Naive thymus-derived CD4-positive, alpha-beta T cell (primary cell): ENCODE measurements around the gene ADGRL2. TPM values are rescaled to one million over a fixed set of nuclear protein-coding genes. Genes with fewer than 3 reads are reported as not detected.

ENCODE experiments used
- ATAC-seq: fragments of 150-1000 bp; cut with Tn5 transposase; 2 replicates; pipeline ENCODE4 v1.10.0; 2021; ENCODE audit warnings: mild to moderate bottlenecking, moderate library complexity
- CTCF ChIA-PET: fragments of 350-600 bp; sonication (Branson Sonifier 250); formaldehyde crosslinking; loops from one replicate; lab custom pipeline; 2021; ENCODE audit warnings: antibody characterized with exemption; lab: Charles Lee
- POLR2A ChIA-PET: fragments of 350-600 bp; sonication (Branson Sonifier 250); formaldehyde crosslinking; loops from one replicate; lab custom pipeline; 2021; ENCODE audit warnings: antibody characterized with exemption, inconsistent platforms; lab: Charles Lee
- DNase-seq, 9 donors: peaks; one replicate each; pipeline versions ENCODE4 v3.0.0 to v3.0.0-alpha.2; 2020 to 2022; ENCODE audit warnings: mixed read lengths in 1 of 9
- H3K27ac ChIP-seq: one replicate; pipeline ENCODE4 v1.7.0; 2013; ENCODE audit warnings: mild to moderate bottlenecking, low read depth, low read length, moderate library complexity
- H3K27me3 ChIP-seq, 2 donors: one replicate each; pipeline ENCODE4 v1.7.0; 2013; ENCODE audit warnings: low read length in 2 of 2, mild to moderate bottlenecking in 2 of 2, moderate library complexity in 2 of 2; ENCODE audit not compliant: control insufficient read depth in 2 of 2, insufficient read depth in 2 of 2
- H3K36me3 ChIP-seq, 3 experiments: 1 replicate in 2 of 3; 2 replicates in 1 of 3; pipeline ENCODE4 v1.7.0; 2013; ENCODE audit warnings: low read length in 3 of 3, mild to moderate bottlenecking in 3 of 3, moderate library complexity in 1 of 3; ENCODE audit not compliant: insufficient read depth in 3 of 3, control insufficient read depth in 2 of 3
- H3K4me1 ChIP-seq, 2 donors: one replicate each; pipeline ENCODE4 v1.7.0; 2013; ENCODE audit warnings: low read length in 2 of 2, mild to moderate bottlenecking in 2 of 2, moderate library complexity in 1 of 2; ENCODE audit not compliant: control insufficient read depth in 2 of 2, insufficient read depth in 2 of 2
- H3K4me3 ChIP-seq: 2 replicates; pipeline ENCODE4 v1.7.0; 2013; ENCODE audit warnings: mild to moderate bottlenecking, low read length
- H3K9me3 ChIP-seq, 3 experiments: 1 replicate in 2 of 3; 2 replicates in 1 of 3; pipeline ENCODE4 v1.7.0; 2013; ENCODE audit warnings: low read length in 3 of 3; ENCODE audit not compliant: control insufficient read depth in 2 of 3
- H3K27ac Mint-ChIP-seq, 9 donors: one replicate each; pipeline ENCODE4 v1.8.0; 2020 to 2022; ENCODE audit warnings: mixed read lengths in 9 of 9, mild to moderate bottlenecking in 8 of 9, moderate library complexity in 5 of 9, inconsistent platforms in 2 of 9
- H3K27me3 Mint-ChIP-seq, 5 donors: one replicate each; pipeline ENCODE4 v1.8.0; 2021 to 2022; ENCODE audit warnings: mixed read lengths in 5 of 5, mild to moderate bottlenecking in 1 of 5
- H3K36me3 Mint-ChIP-seq, 5 donors: one replicate each; pipeline ENCODE4 v1.8.0; 2020 to 2022; ENCODE audit warnings: mixed read lengths in 5 of 5, mild to moderate bottlenecking in 3 of 5, inconsistent platforms in 1 of 5
- H3K4me1 Mint-ChIP-seq, 7 donors: one replicate each; pipeline ENCODE4 v1.8.0; 2020 to 2022; ENCODE audit warnings: mixed read lengths in 7 of 7, mild to moderate bottlenecking in 3 of 7, inconsistent platforms in 1 of 7
- H3K4me3 Mint-ChIP-seq, 10 donors: one replicate each; pipeline ENCODE4 v1.8.0; 2020 to 2022; ENCODE audit warnings: mild to moderate bottlenecking in 10 of 10, mixed read lengths in 10 of 10, moderate library complexity in 6 of 10, inconsistent platforms in 2 of 10
- H3K9me3 Mint-ChIP-seq, 11 donors: one replicate each; pipeline ENCODE4 v1.8.0; 2020 to 2022; ENCODE audit warnings: mixed read lengths in 11 of 11, mild to moderate bottlenecking in 4 of 11, inconsistent platforms in 1 of 11, moderate library complexity in 1 of 11
- intact Hi-C, 2 donors: fragments of 100-400 bp; cut with micrococcal nuclease; formaldehyde crosslinking; loops; one replicate each; pipeline ENCODE4 v1.15.1; 2023
- polyA plus RNA-seq, 2 donors: library from polyadenylated mRNA; unstranded; fragments of 300-500 nt; fragmentation: Illumina TruSeq; gene quantifications; one replicate each; pipeline ENCODE4 v1.2.3, GENCODE V29; 2021
- total RNA-seq, 6 experiments: library from RNA in 5 of 6; stranded (reverse) in 5 of 6; gene quantifications; 1 replicate in 5 of 6; 2 replicates in 1 of 6; pipeline ENCODE4 v1.2.3 and lab custom pipeline; 2021 to 2026

The ADGRL2 gene
- total and polyA plus RNA-seq, 7 experiments from 2014 or later, result not detected

- Mint-ChIP-seq H3K27me3 (peaks cover 0 to 11% (median 0%) of the 10 kb centered on the region in 5 donors), H3K4me1 (no peaks in the 10 kb centered on the region), H3K27ac (no peak overlapping the region), H3K4me3 (no peak overlapping the region), H3K9me3 (peaks cover 0 to 3% (median 0%) of the 10 kb centered on the region in 11 donors), H3K36me3 (no peaks in the 10 kb centered on the region)
- Histone ChIP-seq H3K36me3 (no peaks in the 10 kb centered on the region), H3K27ac (no peak overlapping the region), H3K27me3 (no peaks in the 10 kb centered on the region), H3K9me3 (no peaks in the 10 kb centered on the region), H3K4me3 (no peak overlapping the region), H3K4me1 (no peaks in the 10 kb centered on the region)
- ATAC-seq (no peak), DNase-seq (no peak)
- ChIA-PET POLR2A (no interaction called here), CTCF (no interaction called here)
- intact Hi-C loops, result no loop called here
Observed at GRCh38 chr1:81813691-81814090, 13.0 kb downstream of the ADGRL2 start.

GRCh38 chr1:81819613-81820012 is 18.9 kb downstream of the ADGRL2 start:
- H3K4me1 Mint-ChIP-seq, result no peaks in the 10 kb centered on the region
- H3K4me3 Mint-ChIP-seq, result no peak overlapping the region
- POLR2A ChIA-PET, result no interaction called here
- peaks cover 0 to 4% (median 0%) of the 10 kb centered on the region in 11 donors for H3K9me3 Mint-ChIP-seq
- no peak overlapping the region for H3K27ac ChIP-seq
- peaks cover 0 to 4% (median 0%) of the 10 kb centered on the region in 5 donors for H3K27me3 Mint-ChIP-seq
- H3K36me3 Mint-ChIP-seq, result no peaks in the 10 kb centered on the region
- H3K27me3 ChIP-seq, result no peaks in the 10 kb centered on the region
- CTCF ChIA-PET, result no interaction called here
- intact Hi-C loops, result no loop called here
- H3K9me3 ChIP-seq, result no peaks in the 10 kb centered on the region
- no peaks in the 10 kb centered on the region for H3K4me1 ChIP-seq
- no peak overlapping the region for H3K4me3 ChIP-seq
- DNase-seq, result no peak
- H3K27ac Mint-ChIP-seq, result no peak overlapping the region
- ATAC-seq, result no peak
- H3K36me3 ChIP-seq, result no peaks in the 10 kb centered on the region

GRCh38 chr1:81820765-81821164 is 20.0 kb downstream of the ADGRL2 start:
- ATAC-seq, result no peak
- Mint-ChIP-seq H3K9me3 (peaks cover 0 to 4% (median 0%) of the 10 kb centered on the region in 11 donors), H3K4me1 (no peaks in the 10 kb centered on the region), H3K36me3 (no peaks in the 10 kb centered on the region), H3K27ac (no peak overlapping the region), H3K27me3 (peaks cover 0 to 4% (median 0%) of the 10 kb centered on the region in 5 donors), H3K4me3 (no peak overlapping the region)
- H3K27me3 ChIP-seq, result no peaks in the 10 kb centered on the region
- ChIA-PET POLR2A (no interaction called here), CTCF (no interaction called here)
- no peaks in the 10 kb centered on the region for H3K36me3 ChIP-seq
- H3K4me1 ChIP-seq, result no peaks in the 10 kb centered on the region
- intact Hi-C loops, result no loop called here
- H3K4me3 ChIP-seq, result no peak overlapping the region
- H3K27ac ChIP-seq, result no peak overlapping the region
- H3K9me3 ChIP-seq, result no peaks in the 10 kb centered on the region
- no peak for DNase-seq

GRCh38 chr1:81823082-81823481 is 22.3 kb downstream of the ADGRL2 start:
- CTCF ChIA-PET, result no interaction called here
- Histone ChIP-seq H3K4me3 (no peak overlapping the region), H3K36me3 (no peaks in the 10 kb centered on the region), H3K4me1 (no peaks in the 10 kb centered on the region), H3K27ac (no peak overlapping the region), H3K9me3 (no peaks in the 10 kb centered on the region), H3K27me3 (no peaks in the 10 kb centered on the region)
- DNase-seq (no peak), ATAC-seq (no peak)
- Mint-ChIP-seq H3K4me1 (no peaks in the 10 kb centered on the region), H3K9me3 (peaks cover 0 to 4% (median 0%) of the 10 kb centered on the region in 11 donors), H3K27me3 (no peaks in the 10 kb centered on the region), H3K36me3 (no peaks in the 10 kb centered on the region), H3K27ac (no peak overlapping the region), H3K4me3 (no peak overlapping the region)
- intact Hi-C loops, result no loop called here
- POLR2A ChIA-PET, result no interaction called here

- Mint-ChIP-seq H3K27me3 (no peaks in the 10 kb centered on the region), H3K9me3 (peaks cover 0 to 4% (median 0%) of the 10 kb centered on the region in 11 donors), H3K4me3 (no peak overlapping the region), H3K27ac (no peak overlapping the region), H3K4me1 (no peaks in the 10 kb centered on the region), H3K36me3 (no peaks in the 10 kb centered on the region)
- no peaks in the 10 kb centered on the region for H3K36me3 ChIP-seq
- H3K27ac ChIP-seq, result no peak overlapping the region
- intact Hi-C loops, result no loop called here
- H3K4me1 ChIP-seq, result no peaks in the 10 kb centered on the region
- no peak for ATAC-seq
- no peak overlapping the region for H3K4me3 ChIP-seq
- ChIA-PET CTCF (no interaction called here), POLR2A (no interaction called here)
- no peaks in the 10 kb centered on the region for H3K9me3 ChIP-seq
- DNase-seq, result no peak
- H3K27me3 ChIP-seq, result no peaks in the 10 kb centered on the region
Observed at GRCh38 chr1:81824759-81825158, 24.0 kb downstream of the ADGRL2 start.

- CTCF ChIA-PET, result no interaction called here
- H3K4me3 ChIP-seq, result no peak overlapping the region
- no peaks in the 10 kb centered on the region for H3K4me1 ChIP-seq
- no peaks in the 10 kb centered on the region for H3K27me3 ChIP-seq
- H3K4me3 Mint-ChIP-seq, result no peak overlapping the region
- H3K27ac Mint-ChIP-seq, result no peak overlapping the region
- no peak for DNase-seq
- POLR2A ChIA-PET, result no interaction called here
- H3K36me3 Mint-ChIP-seq, result no peaks in the 10 kb centered on the region
- H3K27me3 Mint-ChIP-seq, result no peaks in the 10 kb centered on the region
- intact Hi-C loops, result no loop called here
- H3K9me3 Mint-ChIP-seq, result peaks cover 0 to 4% (median 0%) of the 10 kb centered on the region in 11 donors
- no peak overlapping the region for H3K27ac ChIP-seq
- H3K9me3 ChIP-seq, result no peaks in the 10 kb centered on the region
- ATAC-seq, result no peak
- no peaks in the 10 kb centered on the region for H3K36me3 ChIP-seq
- no peaks in the 10 kb centered on the region for H3K4me1 Mint-ChIP-seq
Observed at GRCh38 chr1:81827942-81828341, 27.2 kb downstream of the ADGRL2 start.

- H3K4me3 ChIP-seq, result no peak overlapping the region
- ATAC-seq (no peak), DNase-seq (no peak)
- Mint-ChIP-seq H3K27me3 (no peaks in the 10 kb centered on the region), H3K4me1 (no peaks in the 10 kb centered on the region), H3K36me3 (no peaks in the 10 kb centered on the region), H3K4me3 (no peak overlapping the region), H3K9me3 (no peaks in the 10 kb centered on the region), H3K27ac (no peak overlapping the region)
- H3K9me3 ChIP-seq, result no peaks in the 10 kb centered on the region
- H3K27ac ChIP-seq, result no peak overlapping the region
- intact Hi-C loops, result no loop called here
- no peaks in the 10 kb centered on the region for H3K27me3 ChIP-seq
- ChIA-PET CTCF (no interaction called here), POLR2A (no interaction called here)
- no peaks in the 10 kb centered on the region for H3K36me3 ChIP-seq
- no peaks in the 10 kb centered on the region for H3K4me1 ChIP-seq
Observed at GRCh38 chr1:81832573-81832972, 31.8 kb downstream of the ADGRL2 start.
